HepG2 (cell line): ENCODE data around the gene KARS1. TPM values are rescaled to one million over a fixed set of nuclear protein-coding genes. Genes with fewer than 3 reads are reported as not detected.
A peak's percentile ranks its signal among the peaks of the same experiment; 100 is the strongest.

Experiments
- ATF7-NPFF ChIP-seq: sonication (generic); formaldehyde crosslinking; IDR thresholded peaks from 2 replicates; pipeline ENCODE4 v1.8.1; 2023; ENCODE audit warnings: mild to moderate bottlenecking, low read depth, missing genetic modification reagents, moderate library complexity
- GABPB1 ChIP-seq: IDR thresholded peaks from 2 replicates; pipeline ENCODE4 v1.6.1; 2016; ENCODE audit warnings: mild to moderate bottlenecking, missing genetic modification reagents, moderate library complexity, missing compliant biosample characterization
- HDAC1 ChIP-seq: sonication (generic); formaldehyde crosslinking; IDR thresholded peaks from 2 replicates; pipeline ENCODE4 v1.5.1; 2020; ENCODE audit warnings: mild to moderate bottlenecking, missing genetic modification reagents
- ZNF792 ChIP-seq: IDR thresholded peaks from 2 replicates; pipeline ENCODE4 v1.6.1; 2016
- ZNF891 ChIP-seq: sonication (generic); formaldehyde crosslinking; IDR thresholded peaks from 2 replicates; pipeline ENCODE4 v1.5.0; 2020; ENCODE audit warnings: mild to moderate bottlenecking, missing genetic modification reagents
- polyA plus RNA-seq, 8 experiments: library from polyadenylated mRNA; depleted of rRNA in 3 of 8; stranded (reverse) in 7 of 8; unstranded in 1 of 8; fragments of >200 nt; fragmentation: Illumina TruSeq in 4 of 8; extraction: Trizol in 4 of 8; gene quantifications; 2 replicates each; pipeline versions ENCODE4 v1.2.1 to v1.2.3, GENCODE V29; 2011 to 2016; ENCODE audit warnings: low read depth in 4 of 8, missing spikeins in 1 of 8, mixed read lengths in 1 of 8; ENCODE audit not compliant: insufficient read depth in 1 of 8
- total RNA-seq, 5 experiments: library from RNA; depleted of rRNA; stranded (reverse); fragments of >200 nt; fragmentation: Illumina TruSeq; extraction: Trizol; gene quantifications; 2 replicates each; pipeline ENCODE4 v1.2.3, GENCODE V29; 2016; ENCODE audit warnings: low read depth in 1 of 5
- TF ChIP-seq, protein P1 (sequence below): IDR thresholded peaks from 2 replicates; pipeline ENCODE4 v1.6.1; 2012; ENCODE audit warnings: low read depth, low read length, improper control_type of control experiment
- TF ChIP-seq, protein P2 (sequence below): sonication (generic); formaldehyde crosslinking; conservative IDR thresholded peaks from 2 replicates; pipeline ENCODE4 v1.8.0; 2022; ENCODE audit warnings: low read depth, missing genetic modification reagents
- TF ChIP-seq, protein P3 (sequence below), 2 experiments: sonication (generic) in 1 of 2; formaldehyde crosslinking in 1 of 2; IDR thresholded peaks; 2 replicates each; pipeline versions ENCODE4 v1.4.0 to v1.6.1; 2018 to 2020; ENCODE audit warnings: missing genetic modification reagents in 2 of 2, borderline replicate concordance in 1 of 2, low read depth in 1 of 2, mild to moderate bottlenecking in 1 of 2, missing biosample characterization in 1 of 2
- TF ChIP-seq, protein P4 (sequence below): sonication (generic); formaldehyde crosslinking; IDR thresholded peaks from 2 replicates; pipeline ENCODE4 v1.5.1; 2020; ENCODE audit warnings: missing genetic modification reagents, mild to moderate bottlenecking, borderline replicate concordance
- TF ChIP-seq, protein P5 (sequence below), 2 experiments: fragments of 450-650 bp in 1 of 2; sonication (generic) in 1 of 2; formaldehyde crosslinking in 1 of 2; IDR thresholded peaks; 2 replicates each; pipeline versions ENCODE4 v1.6.1 to v1.8.0; 2016 to 2022; ENCODE audit warnings: antibody characterized with exemption in 1 of 2, mild to moderate bottlenecking in 1 of 2, missing genetic modification reagents in 1 of 2

The KARS1 gene
- total and polyA plus RNA-seq, 2 of the 13 experiments (the other 11 are each of a cell fraction or from before 2014, with no cell fraction given), result 141 to 276 TPM

DNA sequence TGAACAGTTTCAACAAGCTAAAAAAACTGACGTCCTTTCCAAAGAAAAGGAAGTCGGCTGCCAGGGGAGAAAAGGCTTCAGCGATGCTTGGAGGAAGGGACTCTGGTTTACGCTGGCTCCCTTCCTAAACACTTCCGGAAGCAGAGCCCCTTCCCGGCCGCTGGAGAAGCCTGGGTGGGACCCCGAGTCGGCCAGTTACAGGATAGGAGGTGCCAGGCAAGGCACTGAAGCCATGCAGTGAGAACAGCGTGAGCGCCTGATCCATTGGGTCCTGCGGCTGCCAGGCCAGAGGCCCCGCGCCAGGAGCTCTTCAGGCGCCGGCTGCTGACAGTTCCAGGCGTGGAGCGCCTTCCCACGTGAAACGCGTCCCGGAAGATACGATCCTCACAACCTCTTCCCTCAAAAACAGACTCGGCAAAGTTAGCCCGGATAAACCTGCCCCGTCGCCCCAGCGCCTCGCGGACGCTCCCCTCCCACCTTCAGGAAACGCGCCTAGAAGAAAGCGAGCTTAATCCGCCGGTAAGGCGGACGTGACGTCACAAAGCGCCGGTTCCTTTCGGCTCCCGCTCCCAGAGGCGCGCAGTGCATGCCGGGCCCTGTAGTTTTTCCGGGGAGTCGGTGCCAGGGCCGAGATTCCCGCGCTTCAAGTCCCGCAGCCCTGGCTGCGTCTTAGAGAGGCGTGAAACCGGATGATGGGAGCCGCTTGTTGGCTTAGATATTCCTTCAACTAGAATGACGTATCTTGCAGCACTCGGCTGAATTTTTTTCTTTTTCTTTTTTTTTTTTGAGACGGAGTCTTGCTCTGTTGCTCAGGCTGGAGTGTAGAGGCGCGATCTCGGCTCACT lies 24.5 kb downstream of the KARS1 start, which contains the start of gene ADAT1 (continued):
- TF ChIP-seq, protein P1, sequence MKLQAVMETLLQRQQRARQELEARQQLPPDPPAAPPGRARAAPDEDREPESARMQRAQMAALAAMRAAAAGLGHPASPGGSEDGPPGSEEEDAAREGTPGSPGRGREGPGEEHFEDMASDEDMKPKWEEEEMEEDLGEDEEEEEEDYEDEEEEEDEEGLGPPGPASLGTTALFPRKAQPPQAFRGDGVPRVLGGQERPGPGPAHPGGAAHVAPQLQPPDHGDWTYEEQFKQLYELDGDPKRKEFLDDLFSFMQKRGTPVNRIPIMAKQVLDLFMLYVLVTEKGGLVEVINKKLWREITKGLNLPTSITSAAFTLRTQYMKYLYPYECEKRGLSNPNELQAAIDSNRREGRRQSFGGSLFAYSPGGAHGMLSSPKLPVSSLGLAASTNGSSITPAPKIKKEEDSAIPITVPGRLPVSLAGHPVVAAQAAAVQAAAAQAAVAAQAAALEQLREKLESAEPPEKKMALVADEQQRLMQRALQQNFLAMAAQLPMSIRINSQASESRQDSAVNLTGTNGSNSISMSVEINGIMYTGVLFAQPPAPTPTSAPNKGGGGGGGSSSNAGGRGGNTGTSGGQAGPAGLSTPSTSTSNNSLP, result no peak
- TF ChIP-seq, protein P2, sequence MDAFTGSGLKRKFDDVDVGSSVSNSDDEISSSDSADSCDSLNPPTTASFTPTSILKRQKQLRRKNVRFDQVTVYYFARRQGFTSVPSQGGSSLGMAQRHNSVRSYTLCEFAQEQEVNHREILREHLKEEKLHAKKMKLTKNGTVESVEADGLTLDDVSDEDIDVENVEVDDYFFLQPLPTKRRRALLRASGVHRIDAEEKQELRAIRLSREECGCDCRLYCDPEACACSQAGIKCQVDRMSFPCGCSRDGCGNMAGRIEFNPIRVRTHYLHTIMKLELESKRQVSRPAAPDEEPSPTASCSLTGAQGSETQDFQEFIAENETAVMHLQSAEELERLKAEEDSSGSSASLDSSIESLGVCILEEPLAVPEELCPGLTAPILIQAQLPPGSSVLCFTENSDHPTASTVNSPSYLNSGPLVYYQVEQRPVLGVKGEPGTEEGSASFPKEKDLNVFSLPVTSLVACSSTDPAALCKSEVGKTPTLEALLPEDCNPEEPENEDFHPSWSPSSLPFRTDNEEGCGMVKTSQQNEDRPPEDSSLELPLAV, result no peak
- TF ChIP-seq, protein P3, sequence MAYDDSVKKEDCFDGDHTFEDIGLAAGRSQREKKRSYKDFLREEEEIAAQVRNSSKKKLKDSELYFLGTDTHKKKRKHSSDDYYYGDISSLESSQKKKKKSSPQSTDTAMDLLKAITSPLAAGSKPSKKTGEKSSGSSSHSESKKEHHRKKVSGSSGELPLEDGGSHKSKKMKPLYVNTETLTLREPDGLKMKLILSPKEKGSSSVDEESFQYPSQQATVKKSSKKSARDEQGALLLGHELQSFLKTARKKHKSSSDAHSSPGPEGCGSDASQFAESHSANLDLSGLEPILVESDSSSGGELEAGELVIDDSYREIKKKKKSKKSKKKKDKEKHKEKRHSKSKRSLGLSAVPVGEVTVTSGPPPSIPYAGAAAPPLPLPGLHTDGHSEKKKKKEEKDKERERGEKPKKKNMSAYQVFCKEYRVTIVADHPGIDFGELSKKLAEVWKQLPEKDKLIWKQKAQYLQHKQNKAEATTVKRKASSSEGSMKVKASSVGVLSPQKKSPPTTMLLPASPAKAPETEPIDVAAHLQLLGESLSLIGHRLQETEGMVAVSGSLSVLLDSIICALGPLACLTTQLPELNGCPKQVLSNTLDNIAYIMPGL (CRISPR knock-in tag; IDR thresholded peaks at IDR 0.05; ENCODE audit: borderline replicate concordance in 1 of 2, low read depth in 1 of 2), result peak in 1 of 2 experiments; percentile 68; a peak in 3 of 4 replicates
- TF ChIP-seq ATF7-NPFF (CRISPR knock-in tag) (peak; percentile 80; the same call in 1 of the 2 replicates), HDAC1 (peak; percentile 97), ZNF792 (CRISPR knock-in tag) (peak; percentile 93), GABPB1 (peak; percentile 99), ZNF891 (CRISPR knock-in tag) (peak; percentile 96)
- TF ChIP-seq, protein P4, sequence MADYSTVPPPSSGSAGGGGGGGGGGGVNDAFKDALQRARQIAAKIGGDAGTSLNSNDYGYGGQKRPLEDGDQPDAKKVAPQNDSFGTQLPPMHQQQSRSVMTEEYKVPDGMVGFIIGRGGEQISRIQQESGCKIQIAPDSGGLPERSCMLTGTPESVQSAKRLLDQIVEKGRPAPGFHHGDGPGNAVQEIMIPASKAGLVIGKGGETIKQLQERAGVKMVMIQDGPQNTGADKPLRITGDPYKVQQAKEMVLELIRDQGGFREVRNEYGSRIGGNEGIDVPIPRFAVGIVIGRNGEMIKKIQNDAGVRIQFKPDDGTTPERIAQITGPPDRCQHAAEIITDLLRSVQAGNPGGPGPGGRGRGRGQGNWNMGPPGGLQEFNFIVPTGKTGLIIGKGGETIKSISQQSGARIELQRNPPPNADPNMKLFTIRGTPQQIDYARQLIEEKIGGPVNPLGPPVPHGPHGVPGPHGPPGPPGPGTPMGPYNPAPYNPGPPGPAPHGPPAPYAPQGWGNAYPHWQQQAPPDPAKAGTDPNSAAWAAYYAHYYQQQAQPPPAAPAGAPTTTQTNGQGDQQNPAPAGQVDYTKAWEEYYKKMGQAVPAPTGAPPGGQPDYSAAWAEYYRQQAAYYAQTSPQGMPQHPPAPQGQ (CRISPR knock-in tag), result no peak
- TF ChIP-seq, protein P5, sequence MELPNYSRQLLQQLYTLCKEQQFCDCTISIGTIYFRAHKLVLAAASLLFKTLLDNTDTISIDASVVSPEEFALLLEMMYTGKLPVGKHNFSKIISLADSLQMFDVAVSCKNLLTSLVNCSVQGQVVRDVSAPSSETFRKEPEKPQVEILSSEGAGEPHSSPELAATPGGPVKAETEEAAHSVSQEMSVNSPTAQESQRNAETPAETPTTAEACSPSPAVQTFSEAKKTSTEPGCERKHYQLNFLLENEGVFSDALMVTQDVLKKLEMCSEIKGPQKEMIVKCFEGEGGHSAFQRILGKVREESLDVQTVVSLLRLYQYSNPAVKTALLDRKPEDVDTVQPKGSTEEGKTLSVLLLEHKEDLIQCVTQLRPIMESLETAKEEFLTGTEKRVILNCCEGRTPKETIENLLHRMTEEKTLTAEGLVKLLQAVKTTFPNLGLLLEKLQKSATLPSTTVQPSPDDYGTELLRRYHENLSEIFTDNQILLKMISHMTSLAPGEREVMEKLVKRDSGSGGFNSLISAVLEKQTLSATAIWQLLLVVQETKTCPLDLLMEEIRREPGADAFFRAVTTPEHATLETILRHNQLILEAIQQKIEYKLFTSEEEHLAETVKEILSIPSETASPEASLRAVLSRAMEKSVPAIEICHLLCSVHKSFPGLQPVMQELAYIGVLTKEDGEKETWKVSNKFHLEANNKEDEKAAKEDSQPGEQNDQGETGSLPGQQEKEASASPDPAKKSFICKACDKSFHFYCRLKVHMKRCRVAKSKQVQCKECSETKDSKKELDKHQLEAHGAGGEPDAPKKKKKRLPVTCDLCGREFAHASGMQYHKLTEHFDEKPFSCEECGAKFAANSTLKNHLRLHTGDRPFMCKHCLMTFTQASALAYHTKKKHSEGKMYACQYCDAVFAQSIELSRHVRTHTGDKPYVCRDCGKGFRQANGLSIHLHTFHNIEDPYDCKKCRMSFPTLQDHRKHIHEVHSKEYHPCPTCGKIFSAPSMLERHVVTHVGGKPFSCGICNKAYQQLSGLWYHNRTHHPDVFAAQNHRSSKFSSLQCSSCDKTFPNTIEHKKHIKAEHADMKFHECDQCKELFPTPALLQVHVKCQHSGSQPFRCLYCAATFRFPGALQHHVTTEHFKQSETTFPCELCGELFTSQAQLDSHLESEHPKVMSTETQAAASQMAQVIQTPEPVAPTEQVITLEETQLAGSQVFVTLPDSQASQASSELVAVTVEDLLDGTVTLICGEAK (IDR thresholded peaks at IDR 0.05), result peak; percentile 58
- TF ChIP-seq, protein P5 (CRISPR knock-in tag; IDR thresholded peaks at IDR 0.05), result peak; percentile 76
